HepG2 (cell line): Measurements from ENCODE around the gene ARL5C. TPM values are rescaled to one million over a fixed set of nuclear protein-coding genes. Genes with fewer than 3 reads are reported as not detected.

Source experiments
- ERF ChIP-seq: IDR thresholded peaks from 2 replicates; pipeline ENCODE4 v1.6.1; 2018; ENCODE audit warnings: missing biosample characterization, missing genetic modification reagents
- SAP130 ChIP-seq: IDR thresholded peaks from 2 replicates; pipeline ENCODE4 v1.6.1; 2016; ENCODE audit warnings: low read depth
- TBL1XR1 ChIP-seq: fragments of 150-350 bp; IDR thresholded peaks from 2 replicates; pipeline ENCODE4 v1.6.1; 2014; ENCODE audit warnings: borderline replicate concordance, low read length; ENCODE audit not compliant: partially characterized antibody
- ZNF292 ChIP-seq: sonication (generic); formaldehyde crosslinking; IDR thresholded peaks from 2 replicates; pipeline ENCODE4 v1.8.1; 2022; ENCODE audit warnings: mild to moderate bottlenecking, low read depth, missing genetic modification reagents, borderline replicate concordance
- ZNF672 ChIP-seq: sonication (generic); formaldehyde crosslinking; IDR thresholded peaks from 2 replicates; pipeline ENCODE4 v1.8.1; 2022; ENCODE audit warnings: missing genetic modification reagents
- polyA plus RNA-seq, 8 experiments: library from polyadenylated mRNA; depleted of rRNA in 3 of 8; stranded (reverse) in 7 of 8; unstranded in 1 of 8; fragments of >200 nt; fragmentation: Illumina TruSeq in 4 of 8; extraction: Trizol in 4 of 8; gene quantifications; 2 replicates each; pipeline versions ENCODE4 v1.2.1 to v1.2.3, GENCODE V29; 2011 to 2016; ENCODE audit warnings: low read depth in 4 of 8, missing spikeins in 1 of 8, mixed read lengths in 1 of 8; ENCODE audit not compliant: insufficient read depth in 1 of 8
- total RNA-seq, 5 experiments: library from RNA; depleted of rRNA; stranded (reverse); fragments of >200 nt; fragmentation: Illumina TruSeq; extraction: Trizol; gene quantifications; 2 replicates each; pipeline ENCODE4 v1.2.3, GENCODE V29; 2016; ENCODE audit warnings: low read depth in 1 of 5
- TF ChIP-seq, protein P1 (sequence below): sonication (generic); formaldehyde crosslinking; IDR thresholded peaks from 2 replicates; pipeline ENCODE4 v1.5.0; 2020; ENCODE audit warnings: missing genetic modification reagents
- TF ChIP-seq, protein P2 (sequence below): sonication (generic); formaldehyde crosslinking; IDR thresholded peaks from 2 replicates; pipeline ENCODE4 v1.8.0; 2022; ENCODE audit warnings: missing genetic modification reagents, mild to moderate bottlenecking, borderline replicate concordance
- TF ChIP-seq, protein P3 (sequence below): sonication (generic); formaldehyde crosslinking; IDR thresholded peaks from 2 replicates; pipeline ENCODE4 v1.4.0; 2020; ENCODE audit warnings: mild to moderate bottlenecking, missing genetic modification reagents, borderline replicate concordance

Gene ARL5C
- total and polyA plus RNA-seq, 2 of the 13 experiments (the other 11 are each of a cell fraction or from before 2014, with no cell fraction given) = not detected

DNA sequence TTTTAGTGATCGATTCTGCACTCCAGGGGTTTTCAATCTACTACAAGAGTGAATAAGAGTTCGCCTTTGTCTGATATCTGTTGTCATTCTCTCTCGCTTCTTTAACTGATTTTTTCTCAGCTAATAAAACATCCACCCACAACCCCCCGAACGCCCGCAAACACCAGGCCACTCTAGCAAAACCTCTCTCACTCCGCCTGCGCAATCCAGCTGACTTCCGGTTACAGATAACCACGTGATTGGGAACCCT is 33.8 kb upstream of the ARL5C start (continued):
- TF ChIP-seq, protein P1, sequence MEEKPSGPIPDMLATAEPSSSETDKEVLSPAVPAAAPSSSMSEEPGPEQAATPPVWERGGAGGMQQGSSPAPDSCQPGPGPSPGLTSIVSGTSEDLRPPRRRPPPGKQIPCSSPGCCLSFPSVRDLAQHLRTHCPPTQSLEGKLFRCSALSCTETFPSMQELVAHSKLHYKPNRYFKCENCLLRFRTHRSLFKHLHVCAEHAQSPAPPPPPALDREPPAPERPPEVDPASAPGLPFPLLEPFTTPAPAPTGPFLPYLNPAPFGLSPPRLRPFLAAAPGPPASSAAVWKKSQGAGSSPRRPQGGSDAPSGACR (CRISPR knock-in tag) = no peak
- peak; percentile 69 for TF ChIP-seq SAP130 (CRISPR knock-in tag)
- TF ChIP-seq ERF (CRISPR knock-in tag) = no peak; the same call in 1 of the 2 replicates
- no peak for TF ChIP-seq TBL1XR1
- no peak for TF ChIP-seq ZNF292 (CRISPR knock-in tag)
- TF ChIP-seq ZNF672 = no peak
- TF ChIP-seq, protein P2, sequence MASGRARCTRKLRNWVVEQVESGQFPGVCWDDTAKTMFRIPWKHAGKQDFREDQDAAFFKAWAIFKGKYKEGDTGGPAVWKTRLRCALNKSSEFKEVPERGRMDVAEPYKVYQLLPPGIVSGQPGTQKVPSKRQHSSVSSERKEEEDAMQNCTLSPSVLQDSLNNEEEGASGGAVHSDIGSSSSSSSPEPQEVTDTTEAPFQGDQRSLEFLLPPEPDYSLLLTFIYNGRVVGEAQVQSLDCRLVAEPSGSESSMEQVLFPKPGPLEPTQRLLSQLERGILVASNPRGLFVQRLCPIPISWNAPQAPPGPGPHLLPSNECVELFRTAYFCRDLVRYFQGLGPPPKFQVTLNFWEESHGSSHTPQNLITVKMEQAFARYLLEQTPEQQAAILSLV (CRISPR knock-in tag) = peak; percentile 19; the same call in 1 of the 2 replicates
- TF ChIP-seq, protein P3, sequence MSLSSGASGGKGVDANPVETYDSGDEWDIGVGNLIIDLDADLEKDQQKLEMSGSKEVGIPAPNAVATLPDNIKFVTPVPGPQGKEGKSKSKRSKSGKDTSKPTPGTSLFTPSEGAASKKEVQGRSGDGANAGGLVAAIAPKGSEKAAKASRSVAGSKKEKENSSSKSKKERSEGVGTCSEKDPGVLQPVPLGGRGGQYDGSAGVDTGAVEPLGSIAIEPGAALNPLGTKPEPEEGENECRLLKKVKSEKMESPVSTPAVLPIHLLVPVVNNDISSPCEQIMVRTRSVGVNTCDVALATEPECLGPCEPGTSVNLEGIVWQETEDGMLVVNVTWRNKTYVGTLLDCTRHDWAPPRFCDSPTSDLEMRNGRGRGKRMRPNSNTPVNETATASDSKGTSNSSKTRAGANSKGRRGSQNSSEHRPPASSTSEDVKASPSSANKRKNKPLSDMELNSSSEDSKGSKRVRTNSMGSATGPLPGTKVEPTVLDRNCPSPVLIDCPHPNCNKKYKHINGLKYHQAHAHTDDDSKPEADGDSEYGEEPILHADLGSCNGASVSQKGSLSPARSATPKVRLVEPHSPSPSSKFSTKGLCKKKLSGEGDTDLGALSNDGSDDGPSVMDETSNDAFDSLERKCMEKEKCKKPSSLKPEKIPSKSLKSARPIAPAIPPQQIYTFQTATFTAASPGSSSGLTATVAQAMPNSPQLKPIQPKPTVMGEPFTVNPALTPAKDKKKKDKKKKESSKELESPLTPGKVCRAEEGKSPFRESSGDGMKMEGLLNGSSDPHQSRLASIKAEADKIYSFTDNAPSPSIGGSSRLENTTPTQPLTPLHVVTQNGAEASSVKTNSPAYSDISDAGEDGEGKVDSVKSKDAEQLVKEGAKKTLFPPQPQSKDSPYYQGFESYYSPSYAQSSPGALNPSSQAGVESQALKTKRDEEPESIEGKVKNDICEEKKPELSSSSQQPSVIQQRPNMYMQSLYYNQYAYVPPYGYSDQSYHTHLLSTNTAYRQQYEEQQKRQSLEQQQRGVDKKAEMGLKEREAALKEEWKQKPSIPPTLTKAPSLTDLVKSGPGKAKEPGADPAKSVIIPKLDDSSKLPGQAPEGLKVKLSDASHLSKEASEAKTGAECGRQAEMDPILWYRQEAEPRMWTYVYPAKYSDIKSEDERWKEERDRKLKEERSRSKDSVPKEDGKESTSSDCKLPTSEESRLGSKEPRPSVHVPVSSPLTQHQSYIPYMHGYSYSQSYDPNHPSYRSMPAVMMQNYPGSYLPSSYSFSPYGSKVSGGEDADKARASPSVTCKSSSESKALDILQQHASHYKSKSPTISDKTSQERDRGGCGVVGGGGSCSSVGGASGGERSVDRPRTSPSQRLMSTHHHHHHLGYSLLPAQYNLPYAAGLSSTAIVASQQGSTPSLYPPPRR (CRISPR knock-in tag) = no peak; the same call in 1 of the 2 replicates
